ENCODE data around the gene TBC1D32. TPM values are rescaled to one million over a fixed set of nuclear protein-coding genes. Genes with fewer than 3 reads are reported as not detected.
"Not testable (repeated sequence)": the region's sequence is repeated elsewhere in the genome, so short reads cannot be mapped to it uniquely, and the experiment has no call there.

TBC1D32 gene
- total RNA-seq, 1 donor from 2014 or later, result 2.1 TPM

GRCh38 chr6:121319112-121319553 is 15.1 kb downstream of the TBC1D32 start:
- DNase-seq (ENCODE audit: low spot score in 2 of 2), result no peak
- H3K36me3 ChIP-seq, result no peaks in the 10 kb centered on the region
- peak overlapping the region in 1 of 2 donors; percentile 29 for H3K4me3 ChIP-seq
- no peaks in the 10 kb centered on the region for H3K4me1 ChIP-seq
- no peak overlapping the region for H3K27ac ChIP-seq
- intact Hi-C loops (cut with DNase I), result no loop called here
- TF ChIP-seq CTCF (IDR thresholded peaks at IDR 0.05), result peak in 2 of 3 experiments; percentile 28 to 41
- H3K9me3 ChIP-seq, result no peaks in the 10 kb centered on the region
- H3K27me3 ChIP-seq, result no peaks in the 10 kb centered on the region

GRCh38 chr6:121314381-121315112 is 19.7 kb downstream of the TBC1D32 start:
- no peak overlapping the region for H3K27ac ChIP-seq
- H3K9me3 ChIP-seq, result no peaks in the 10 kb centered on the region
- DNase-seq (ENCODE audit: low spot score in 2 of 2), result no peak
- no peaks in the 10 kb centered on the region for H3K4me1 ChIP-seq
- no peaks in the 10 kb centered on the region for H3K27me3 ChIP-seq
- no peaks in the 10 kb centered on the region for H3K36me3 ChIP-seq
- no peak for TF ChIP-seq CTCF (IDR thresholded peaks at IDR 0.05)
- H3K4me3 ChIP-seq, result no peak overlapping the region
- intact Hi-C loops (cut with DNase I), result no loop called here

GRCh38 chr6:121311814-121312213 is 22.5 kb downstream of the TBC1D32 start:
- intact Hi-C loops (cut with DNase I); H3K4me3 ChIP-seq; H3K4me1 ChIP-seq; H3K27ac ChIP-seq; DNase-seq (ENCODE audit: low spot score in 2 of 2); H3K9me3 ChIP-seq; H3K27me3 ChIP-seq; H3K36me3 ChIP-seq: not testable (repeated sequence)

DNA sequence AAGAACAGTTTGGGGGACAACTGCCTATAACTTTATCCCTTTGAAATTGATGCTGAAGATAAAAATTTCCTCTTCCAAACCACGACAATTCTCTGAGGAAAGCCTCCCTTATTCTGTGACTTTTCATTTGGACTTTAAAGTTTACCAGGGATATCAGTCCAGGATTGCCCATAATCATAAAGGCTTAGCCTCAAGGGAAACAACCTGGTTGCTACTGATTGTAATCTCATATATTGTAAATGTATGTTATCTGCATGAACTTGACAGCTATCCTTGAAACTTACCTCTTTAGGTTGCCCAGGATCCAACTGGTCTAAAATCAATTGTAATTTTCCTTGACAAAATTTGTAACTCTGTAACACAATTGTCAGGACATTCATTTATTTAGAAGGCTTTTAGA is 23.8 kb downstream of the TBC1D32 start:
- intact Hi-C loops (cut with DNase I), result no loop called here
- TF ChIP-seq CTCF (IDR thresholded peaks at IDR 0.05), result no peak
- no peaks in the 10 kb centered on the region for H3K36me3 ChIP-seq

DNA sequence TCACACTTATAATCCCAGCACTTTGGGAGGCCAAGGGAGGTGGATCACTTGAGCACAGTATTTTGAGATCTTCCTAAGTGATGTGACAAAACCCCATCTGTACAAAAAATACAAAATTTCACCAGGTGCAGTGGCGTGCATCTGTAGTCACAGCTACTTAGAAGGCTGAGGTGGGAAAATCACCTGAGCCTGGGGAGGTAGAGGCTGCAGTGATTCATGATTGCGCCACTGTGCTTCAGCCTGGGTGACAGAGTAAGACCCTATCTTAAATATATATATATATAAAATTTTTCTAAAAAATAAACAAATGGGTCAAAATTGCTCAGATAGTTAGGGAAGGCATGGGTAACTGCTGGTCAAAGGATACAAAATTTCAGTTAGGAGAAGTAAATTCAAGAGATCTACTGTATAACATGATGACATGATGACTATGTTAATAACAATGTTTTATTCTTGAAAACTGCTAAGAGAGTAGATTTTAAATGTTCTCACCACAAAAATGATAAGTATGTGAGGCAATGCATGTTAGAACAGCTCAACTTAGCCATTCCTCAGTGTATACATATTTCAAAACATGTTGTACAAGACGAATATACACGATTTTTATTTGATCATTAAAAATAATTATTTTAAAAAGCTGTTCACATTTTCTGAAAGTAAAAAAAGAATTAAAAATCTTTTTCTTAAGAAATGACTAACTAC is 24.4 kb downstream of the TBC1D32 start:
- TF ChIP-seq CTCF (IDR thresholded peaks at IDR 0.05), result no peak
- no peaks in the 10 kb centered on the region for H3K36me3 ChIP-seq
- no peaks in the 10 kb centered on the region for H3K27me3 ChIP-seq
- no peak overlapping the region for H3K27ac ChIP-seq
- H3K4me3 ChIP-seq, result no peak overlapping the region
- no peaks in the 10 kb centered on the region for H3K9me3 ChIP-seq
- no peak for DNase-seq (ENCODE audit: low spot score in 2 of 2)
- no peaks in the 10 kb centered on the region for H3K4me1 ChIP-seq
- intact Hi-C loops (cut with DNase I), result no loop called here

More for the DNA sequence above, 23.8 kb downstream of the TBC1D32 start:
- H3K27me3 ChIP-seq, result no peaks in the 10 kb centered on the region
- no peak overlapping the region for H3K4me3 ChIP-seq
- no peak overlapping the region for H3K27ac ChIP-seq
- DNase-seq (ENCODE audit: low spot score in 2 of 2), result no peak
- no peaks in the 10 kb centered on the region for H3K4me1 ChIP-seq
- no peaks in the 10 kb centered on the region for H3K9me3 ChIP-seq

DNA sequence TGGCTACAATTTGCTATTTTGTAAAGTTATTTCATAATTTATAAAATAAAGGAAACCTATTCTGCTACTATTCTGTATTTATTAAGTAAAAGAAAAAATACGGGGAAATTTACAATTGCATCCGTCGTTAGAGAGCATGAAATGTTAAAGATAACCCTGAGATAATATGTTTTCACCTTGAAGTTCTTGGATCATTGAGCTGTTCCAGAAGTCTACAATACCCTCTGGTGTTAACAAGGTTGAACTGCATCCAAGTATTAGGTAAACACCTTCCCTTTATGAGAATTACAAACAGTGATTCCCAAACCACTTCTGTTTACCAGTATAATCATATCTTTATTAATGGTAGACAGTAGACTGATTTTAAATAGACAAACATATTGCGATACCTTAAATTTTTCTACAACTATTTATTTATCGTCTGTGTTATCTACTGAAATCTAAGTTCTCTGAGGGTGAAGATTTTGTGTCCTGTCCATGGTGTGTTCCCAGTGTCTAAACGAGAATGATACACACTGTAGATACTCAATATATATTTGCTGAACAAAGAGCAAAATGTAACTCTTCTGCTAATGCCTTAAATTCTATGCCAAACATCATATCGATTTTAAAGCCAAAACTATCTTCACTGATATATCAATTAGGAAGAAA is 28.2 kb downstream of the TBC1D32 start:
- TF ChIP-seq CTCF (IDR thresholded peaks at IDR 0.05), result peak in 1 of 3 experiments; percentile 8
- DNase-seq (ENCODE audit: low spot score in 2 of 2), result no peak
- H3K27ac ChIP-seq, result no peak overlapping the region
- H3K9me3 ChIP-seq, result no peaks in the 10 kb centered on the region
- intact Hi-C loops (cut with DNase I), result no loop called here
- H3K36me3 ChIP-seq, result no peaks in the 10 kb centered on the region
- no peak overlapping the region for H3K4me3 ChIP-seq
- no peaks in the 10 kb centered on the region for H3K4me1 ChIP-seq
- no peaks in the 10 kb centered on the region for H3K27me3 ChIP-seq

Measured in ascending aorta (tissue), 2 donors.